Astrocyte (in vitro differentiated cells and primary cell): Measurements from ENCODE around the gene DNAL1.

Source experiments
- EZH2 ChIP-seq: IDR thresholded peaks from 2 replicates; pipeline ENCODE4 v1.6.1; 2012; ENCODE audit warnings: mild to moderate bottlenecking, low read length, inconsistent platforms; ENCODE audit not compliant: insufficient read depth
- TF ChIP-seq, protein P1 (sequence below): IDR thresholded peaks from 2 replicates; pipeline ENCODE4 v1.5.1; 2011; ENCODE audit warnings: low read depth, mild to moderate bottlenecking, inconsistent platforms, low read length, moderate library complexity; ENCODE audit not compliant: insufficient read depth

DNA sequence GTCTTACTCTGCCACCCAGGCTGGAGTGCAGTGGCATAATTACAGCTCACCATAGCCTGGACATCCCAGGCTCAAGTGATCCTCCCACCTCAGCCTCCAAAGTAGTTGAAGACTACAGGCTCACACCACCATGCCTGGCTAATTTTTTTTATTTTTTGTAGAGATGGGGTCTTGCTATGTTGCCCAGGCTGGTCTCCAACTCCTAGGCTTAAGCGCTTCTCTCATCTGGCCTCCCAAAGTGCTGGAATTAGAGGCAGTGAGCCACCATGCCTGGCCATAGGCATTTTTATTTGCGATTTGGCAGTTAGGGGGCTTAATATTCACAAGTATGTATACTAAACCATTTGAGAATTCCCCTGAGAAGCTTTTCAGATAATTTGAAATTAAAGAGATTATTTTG, 50.3 kb downstream of the DNAL1 start:
- no peak for TF ChIP-seq EZH2
- TF ChIP-seq, protein P1, sequence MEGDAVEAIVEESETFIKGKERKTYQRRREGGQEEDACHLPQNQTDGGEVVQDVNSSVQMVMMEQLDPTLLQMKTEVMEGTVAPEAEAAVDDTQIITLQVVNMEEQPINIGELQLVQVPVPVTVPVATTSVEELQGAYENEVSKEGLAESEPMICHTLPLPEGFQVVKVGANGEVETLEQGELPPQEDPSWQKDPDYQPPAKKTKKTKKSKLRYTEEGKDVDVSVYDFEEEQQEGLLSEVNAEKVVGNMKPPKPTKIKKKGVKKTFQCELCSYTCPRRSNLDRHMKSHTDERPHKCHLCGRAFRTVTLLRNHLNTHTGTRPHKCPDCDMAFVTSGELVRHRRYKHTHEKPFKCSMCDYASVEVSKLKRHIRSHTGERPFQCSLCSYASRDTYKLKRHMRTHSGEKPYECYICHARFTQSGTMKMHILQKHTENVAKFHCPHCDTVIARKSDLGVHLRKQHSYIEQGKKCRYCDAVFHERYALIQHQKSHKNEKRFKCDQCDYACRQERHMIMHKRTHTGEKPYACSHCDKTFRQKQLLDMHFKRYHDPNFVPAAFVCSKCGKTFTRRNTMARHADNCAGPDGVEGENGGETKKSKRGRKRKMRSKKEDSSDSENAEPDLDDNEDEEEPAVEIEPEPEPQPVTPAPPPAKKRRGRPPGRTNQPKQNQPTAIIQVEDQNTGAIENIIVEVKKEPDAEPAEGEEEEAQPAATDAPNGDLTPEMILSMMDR: no peak
